ENCODE measurements around the gene SSR3.

DNA sequence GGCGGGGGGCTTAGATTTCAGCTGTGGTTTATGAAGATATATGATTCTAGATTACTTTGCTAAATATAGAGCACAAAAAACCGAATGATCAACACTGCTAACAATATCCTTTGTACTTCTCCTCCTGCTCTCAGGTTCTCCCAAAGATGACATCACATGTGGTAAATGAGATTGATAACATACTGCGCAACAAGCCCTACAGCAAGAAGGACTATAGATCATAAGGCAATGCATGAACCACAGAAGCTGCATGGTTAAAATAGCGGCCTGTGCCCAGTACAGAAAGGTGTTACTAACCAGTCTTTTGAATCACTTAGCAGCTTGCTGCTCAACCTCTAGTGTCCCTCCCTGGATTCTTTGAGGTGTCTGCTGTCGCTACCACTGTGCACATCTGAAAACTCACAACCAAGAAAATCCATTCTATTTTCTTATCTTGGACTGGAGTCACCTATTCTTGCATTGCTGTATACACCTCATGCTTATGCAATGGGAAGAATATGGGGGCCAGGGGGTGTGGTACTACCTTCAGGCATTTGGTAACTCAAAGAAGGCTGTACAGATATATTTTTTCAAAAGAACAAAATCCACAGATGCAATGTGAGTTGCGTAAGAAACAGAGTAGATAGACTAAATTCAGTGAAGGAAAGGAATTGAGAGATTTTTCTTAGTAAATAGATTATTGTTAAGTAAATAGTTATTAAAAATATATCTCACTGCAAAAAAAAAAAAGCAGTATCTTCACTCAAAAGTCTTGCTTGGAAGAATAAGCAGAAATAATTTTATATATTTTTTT lies 18.2 kb downstream of the SSR3 start:
- TF ChIP-seq, protein P1, sequence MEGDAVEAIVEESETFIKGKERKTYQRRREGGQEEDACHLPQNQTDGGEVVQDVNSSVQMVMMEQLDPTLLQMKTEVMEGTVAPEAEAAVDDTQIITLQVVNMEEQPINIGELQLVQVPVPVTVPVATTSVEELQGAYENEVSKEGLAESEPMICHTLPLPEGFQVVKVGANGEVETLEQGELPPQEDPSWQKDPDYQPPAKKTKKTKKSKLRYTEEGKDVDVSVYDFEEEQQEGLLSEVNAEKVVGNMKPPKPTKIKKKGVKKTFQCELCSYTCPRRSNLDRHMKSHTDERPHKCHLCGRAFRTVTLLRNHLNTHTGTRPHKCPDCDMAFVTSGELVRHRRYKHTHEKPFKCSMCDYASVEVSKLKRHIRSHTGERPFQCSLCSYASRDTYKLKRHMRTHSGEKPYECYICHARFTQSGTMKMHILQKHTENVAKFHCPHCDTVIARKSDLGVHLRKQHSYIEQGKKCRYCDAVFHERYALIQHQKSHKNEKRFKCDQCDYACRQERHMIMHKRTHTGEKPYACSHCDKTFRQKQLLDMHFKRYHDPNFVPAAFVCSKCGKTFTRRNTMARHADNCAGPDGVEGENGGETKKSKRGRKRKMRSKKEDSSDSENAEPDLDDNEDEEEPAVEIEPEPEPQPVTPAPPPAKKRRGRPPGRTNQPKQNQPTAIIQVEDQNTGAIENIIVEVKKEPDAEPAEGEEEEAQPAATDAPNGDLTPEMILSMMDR (conservative IDR thresholded peaks at IDR 0.05 in 1 of 2, IDR thresholded peaks at IDR 0.05 in 1 of 2; ENCODE audit: extremely low read depth in 1 of 2, insufficient read depth in 1 of 2, low read depth in 1 of 2, low read length in 2 of 2) = no peak
- no peak for TF ChIP-seq EZH2 (IDR thresholded peaks at IDR 0.05; ENCODE audit: borderline replicate concordance, low read length)
